SK-N-MC (cell line): Measurements from ENCODE around the gene FBXO44.

Experiments used
- DNase-seq: peaks from one replicate; pipeline ENCODE4 v3.0.0-alpha.2; 2011; ENCODE audit warnings: low read depth, low spot score
- H3K27ac ChIP-seq: fragments of 200-600 bp; sonication (generic); 2 replicates; pipeline ENCODE4 v1.5.1; 2016; ENCODE audit warnings: mixed run types
- H3K36me3 ChIP-seq: fragments of 200-600 bp; sonication (generic); 2 replicates; pipeline ENCODE4 v1.6.1; 2017; ENCODE audit warnings: antibody characterized with exemption, low read length, mixed read lengths; ENCODE audit not compliant: insufficient read depth
- H3K4me3 ChIP-seq: fragments of 200-600 bp; sonication (generic); 2 replicates; pipeline ENCODE4 v1.5.1; 2016
- H3K9ac ChIP-seq: fragments of 200-600 bp; sonication (generic); 2 replicates; pipeline ENCODE4 v1.8.0; 2017; ENCODE audit warnings: mixed run types, mixed read lengths; ENCODE audit not compliant: insufficient read length
- H3K9me3 ChIP-seq: fragments of 200-600 bp; sonication (generic); 2 replicates; pipeline ENCODE4 v1.6.1; 2017; ENCODE audit warnings: low read depth, mild to moderate bottlenecking, antibody characterized with exemption, low read length, moderate library complexity, mixed read lengths
- EZH2 ChIP-seq: fragments of 200-600 bp; sonication (generic); IDR thresholded peaks from one replicate; pipeline ENCODE4 v1.6.1; 2017; ENCODE audit warnings: antibody characterized with exemption
- FOXP2 ChIP-seq: optimal IDR thresholded peaks from 2 replicates; pipeline ENCODE3; 2011; ENCODE audit warnings: mild to moderate bottlenecking, moderate library complexity; ENCODE audit not compliant: insufficient read depth; ENCODE audit errors: extremely low read length, control extremely low read depth
- POLR2AphosphoS5 ChIP-seq: IDR thresholded peaks from 2 replicates; pipeline ENCODE4 v1.6.1; 2012; ENCODE audit warnings: mild to moderate bottlenecking, low read depth, low read length, borderline replicate concordance

FBXO44 gene

DNA sequence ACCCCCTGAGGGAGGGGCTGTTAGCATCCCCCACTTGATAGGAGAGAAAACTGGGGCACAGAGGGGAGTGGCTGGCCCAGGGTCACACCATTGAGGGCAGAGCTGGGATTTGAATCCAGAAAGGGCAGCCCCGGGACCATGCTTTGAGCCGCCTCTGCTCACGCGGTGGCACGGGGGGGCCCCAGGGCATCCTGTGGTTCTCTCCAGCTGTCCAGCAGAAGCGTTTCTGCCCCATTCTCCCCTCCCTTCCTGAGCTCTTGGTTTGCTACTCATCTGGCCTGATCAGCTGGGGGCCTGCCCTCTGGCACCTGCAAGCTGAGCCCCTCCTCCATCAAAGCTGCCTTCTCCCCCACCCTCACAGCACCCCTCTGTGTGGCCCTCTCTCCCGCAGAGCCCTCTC lies 37.9 kb upstream of the FBXO44 start:
- TF ChIP-seq EZH2: no peak
- no peak for TF ChIP-seq POLR2AphosphoS5
- no peak for TF ChIP-seq FOXP2
- DNase-seq: no peak
- H3K27ac ChIP-seq: no peak overlapping the region
- H3K4me3 ChIP-seq: no peak overlapping the region
- no peak overlapping the region for H3K9ac ChIP-seq
- no peaks in the 10 kb centered on the region for H3K36me3 ChIP-seq
- H3K9me3 ChIP-seq: no peaks in the 10 kb centered on the region

DNA sequence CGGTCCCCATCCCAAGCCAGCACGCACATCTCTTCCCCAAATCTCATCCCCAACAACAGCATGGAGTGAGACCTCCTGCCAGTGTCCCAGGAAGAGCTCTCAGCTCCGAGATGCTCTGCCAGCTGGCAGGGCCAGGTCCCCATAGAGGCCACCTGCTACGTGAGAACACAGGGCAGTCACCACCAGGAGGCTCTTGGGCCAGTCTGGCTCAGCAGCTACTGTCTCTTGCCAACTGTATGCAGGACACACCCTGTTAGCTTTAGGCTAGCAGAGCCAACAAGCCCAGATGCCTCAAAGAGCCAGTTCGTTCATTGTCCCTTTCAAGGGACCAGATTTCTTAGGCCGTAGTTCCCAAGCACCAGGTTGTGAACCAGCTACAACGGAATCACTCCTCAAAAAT lies 37.4 kb upstream of the FBXO44 start:
- H3K9ac ChIP-seq: no peak overlapping the region
- TF ChIP-seq POLR2AphosphoS5: no peak
- TF ChIP-seq FOXP2: no peak
- no peak for TF ChIP-seq EZH2
- DNase-seq: no peak
- H3K9me3 ChIP-seq: no peaks in the 10 kb centered on the region
- H3K4me3 ChIP-seq: no peak overlapping the region
- no peak overlapping the region for H3K27ac ChIP-seq
- no peaks in the 10 kb centered on the region for H3K36me3 ChIP-seq

DNA sequence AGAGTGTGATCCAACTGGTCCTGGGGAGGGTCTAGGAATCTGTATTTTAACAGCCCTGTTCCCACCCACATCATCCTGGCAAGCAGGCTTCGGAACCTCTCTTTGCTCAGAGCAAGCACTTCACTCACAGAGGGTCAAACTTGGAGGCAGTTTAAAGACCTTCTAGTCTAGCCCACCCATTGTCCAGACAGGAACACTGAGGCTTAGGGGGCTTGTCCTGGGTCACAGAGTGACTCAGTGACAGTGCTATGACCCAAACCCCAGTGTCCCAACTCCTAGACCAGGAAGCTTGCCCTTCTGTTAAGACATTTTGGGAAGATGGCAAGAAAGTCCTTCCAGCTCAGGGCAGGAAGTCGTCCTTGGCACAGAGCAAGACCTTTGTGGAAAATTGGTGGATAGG lies 36.9 kb upstream of the FBXO44 start:
- H3K27ac ChIP-seq: no peak overlapping the region
- TF ChIP-seq POLR2AphosphoS5 (no peak), FOXP2 (no peak), EZH2 (no peak)
- no peaks in the 10 kb centered on the region for H3K36me3 ChIP-seq
- no peak for DNase-seq
- no peak overlapping the region for H3K4me3 ChIP-seq
- H3K9ac ChIP-seq: no peak overlapping the region
- no peaks in the 10 kb centered on the region for H3K9me3 ChIP-seq

DNA sequence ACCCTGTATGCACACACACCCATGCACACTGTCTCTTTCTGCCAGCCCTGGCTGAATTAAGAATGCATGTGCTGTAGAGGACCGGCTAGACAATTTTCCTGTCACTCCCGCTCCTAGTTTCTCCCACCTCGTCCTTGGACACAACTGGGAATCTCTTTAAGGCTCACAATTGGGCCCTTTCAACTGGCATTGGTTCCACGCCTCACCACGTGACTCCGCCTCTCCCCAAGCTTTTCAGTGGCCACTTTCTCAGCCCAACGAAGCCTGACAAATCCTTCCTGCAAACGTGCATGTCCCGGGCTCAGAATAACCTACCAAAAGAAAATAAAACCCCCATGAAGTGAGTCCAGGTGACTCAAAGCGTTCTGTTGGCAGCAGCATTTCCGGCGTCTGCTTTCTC lies 34.3 kb upstream of the FBXO44 start:
- no peak for DNase-seq

DNA sequence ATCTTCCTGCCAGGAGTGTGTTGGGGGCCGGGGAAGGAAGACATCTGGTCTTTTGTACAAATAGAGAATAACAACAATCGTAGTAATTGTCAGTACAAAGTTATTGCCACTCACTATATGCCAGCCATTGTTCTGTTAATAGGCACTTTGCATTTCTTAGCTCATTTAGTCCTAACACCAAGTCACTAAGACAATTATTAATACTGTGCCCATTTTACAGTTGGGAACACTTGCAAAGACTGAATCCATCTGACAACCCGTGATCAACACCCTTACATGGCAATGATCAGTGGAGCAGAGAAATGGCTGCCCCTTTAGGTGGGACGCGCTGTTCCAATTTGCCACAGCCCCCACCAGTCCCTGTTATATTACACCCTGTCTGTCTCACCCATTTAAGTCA lies 33.8 kb upstream of the FBXO44 start:
- no peaks in the 10 kb centered on the region for H3K36me3 ChIP-seq
- no peak overlapping the region for H3K27ac ChIP-seq
- no peak overlapping the region for H3K4me3 ChIP-seq
- H3K9me3 ChIP-seq: no peaks in the 10 kb centered on the region
- TF ChIP-seq FOXP2 (no peak), EZH2 (no peak), POLR2AphosphoS5 (no peak)
- no peak for DNase-seq
- H3K9ac ChIP-seq: no peak overlapping the region

More for the DNA sequence above, 34.3 kb upstream of the FBXO44 start:
- TF ChIP-seq FOXP2 (no peak), EZH2 (no peak), POLR2AphosphoS5 (no peak)
- Histone ChIP-seq H3K36me3 (no peaks in the 10 kb centered on the region), H3K9ac (no peak overlapping the region), H3K9me3 (no peaks in the 10 kb centered on the region), H3K4me3 (no peak overlapping the region), H3K27ac (no peak overlapping the region)

DNA sequence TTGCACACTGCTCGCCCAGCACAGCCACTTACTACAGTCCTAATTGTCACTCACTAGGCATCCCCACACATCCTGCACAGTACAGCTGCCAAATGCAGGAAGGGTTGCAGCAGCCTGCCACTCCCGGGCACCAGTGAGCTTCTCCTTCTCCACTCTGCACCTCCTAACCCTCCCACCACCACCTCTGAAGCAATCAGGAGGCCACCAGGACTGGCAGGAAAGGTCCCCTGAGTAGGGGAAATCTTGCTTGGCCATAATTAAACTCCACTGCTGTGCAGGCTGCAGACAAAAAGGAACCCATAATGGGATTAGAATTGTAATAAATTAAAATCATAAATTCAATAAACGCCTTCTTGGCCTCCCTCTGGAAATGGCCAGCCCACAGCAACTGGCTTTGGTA lies 32.3 kb upstream of the FBXO44 start:
- Histone ChIP-seq H3K36me3 (no peaks in the 10 kb centered on the region), H3K9ac (no peak overlapping the region), H3K27ac (no peak overlapping the region), H3K9me3 (no peaks in the 10 kb centered on the region), H3K4me3 (no peak overlapping the region)
- DNase-seq: no peak
- no peak for TF ChIP-seq EZH2
- TF ChIP-seq POLR2AphosphoS5: no peak
- TF ChIP-seq FOXP2: no peak

DNA sequence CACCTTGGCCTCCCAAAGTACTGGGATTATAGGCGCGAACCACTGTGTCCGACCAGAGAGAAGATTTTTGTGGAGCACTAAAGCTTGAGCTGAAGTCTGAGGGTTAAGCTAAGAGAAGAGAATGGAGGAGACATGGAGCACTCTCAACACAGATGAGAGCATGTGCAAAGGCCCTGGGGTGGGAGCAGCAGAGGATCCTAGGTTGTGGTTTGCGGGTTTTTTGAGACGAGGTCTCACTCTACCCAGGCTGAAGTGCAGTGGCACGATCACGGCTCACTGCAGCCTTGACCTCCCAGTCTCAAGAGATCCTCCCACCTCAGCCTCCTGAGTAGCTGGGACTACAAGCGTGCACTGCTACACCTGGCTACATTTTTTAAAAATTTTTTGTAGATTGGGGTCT lies 31.0 kb upstream of the FBXO44 start:
- H3K36me3 ChIP-seq: no peaks in the 10 kb centered on the region
- no peaks in the 10 kb centered on the region for H3K9me3 ChIP-seq
- H3K9ac ChIP-seq: no peak overlapping the region
- TF ChIP-seq POLR2AphosphoS5 (no peak), FOXP2 (no peak)
- DNase-seq: no peak
- no peak overlapping the region for H3K4me3 ChIP-seq
- no peak overlapping the region for H3K27ac ChIP-seq

DNA sequence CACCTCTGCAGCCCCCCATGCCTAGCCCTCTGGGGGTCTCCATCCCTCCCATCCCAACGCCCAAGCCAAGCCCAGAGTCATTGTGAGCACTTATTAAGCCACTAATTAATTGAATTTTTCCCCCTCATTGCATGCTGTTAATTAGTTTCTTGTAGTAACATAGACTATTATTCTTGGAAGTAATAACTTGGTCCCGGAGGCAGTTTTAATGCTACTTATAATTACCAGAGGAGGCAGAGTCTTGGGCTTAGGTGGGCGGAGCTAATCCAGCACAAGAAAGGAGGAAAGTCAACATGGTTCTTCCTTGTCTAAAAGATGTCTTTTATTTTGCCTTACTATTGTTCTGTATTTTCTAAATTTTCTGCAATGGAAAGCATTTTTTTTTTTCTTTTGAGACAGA lies 28.1 kb upstream of the FBXO44 start:
- no peaks in the 10 kb centered on the region for H3K9me3 ChIP-seq
- DNase-seq: no peak
- no peak overlapping the region for H3K27ac ChIP-seq
- H3K4me3 ChIP-seq: no peak overlapping the region
- no peaks in the 10 kb centered on the region for H3K36me3 ChIP-seq
- TF ChIP-seq EZH2 (no peak), POLR2AphosphoS5 (no peak), FOXP2 (no peak)
- no peak overlapping the region for H3K9ac ChIP-seq

DNA sequence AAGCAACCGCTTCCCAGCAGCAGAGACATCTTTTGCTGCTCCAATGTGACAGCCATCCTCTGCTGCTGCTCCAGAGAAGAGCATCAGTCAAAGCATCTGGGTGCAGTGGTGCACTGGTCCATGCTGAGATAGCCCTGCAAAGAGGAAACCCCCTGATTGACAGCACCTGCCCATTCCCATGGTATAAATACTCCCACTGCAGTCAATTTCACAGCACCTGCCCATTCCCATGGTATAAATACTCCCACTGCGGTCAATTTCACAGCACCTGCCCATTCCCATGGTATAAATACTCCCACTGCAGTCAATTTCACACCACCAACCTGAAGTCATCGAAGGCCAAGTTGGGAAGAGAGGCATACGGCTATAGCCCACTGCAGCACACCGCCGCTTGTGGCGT lies 25.9 kb upstream of the FBXO44 start:
- Histone ChIP-seq H3K27ac (no peak overlapping the region), H3K4me3 (no peak overlapping the region), H3K9ac (no peak overlapping the region), H3K36me3 (no peaks in the 10 kb centered on the region), H3K9me3 (no peaks in the 10 kb centered on the region)
- DNase-seq: no peak
- TF ChIP-seq EZH2: no peak
- no peak for TF ChIP-seq FOXP2
- TF ChIP-seq POLR2AphosphoS5: no peak
